Stimulated activated CD4-positive, alpha-beta T cell treated with anti-CD3 and anti-CD28 coated beads, TNF-alpha, amount 100 ng/mL, for 48 hours (primary cell): Measurements from ENCODE around the gene KRT82.

Source experiments
- DNase-seq, 3 donors: peaks; one replicate each; pipeline ENCODE4 v3.0.0-alpha.2; 2020; ENCODE audit warnings: low read depth in 3 of 3

Gene KRT82

DNA sequence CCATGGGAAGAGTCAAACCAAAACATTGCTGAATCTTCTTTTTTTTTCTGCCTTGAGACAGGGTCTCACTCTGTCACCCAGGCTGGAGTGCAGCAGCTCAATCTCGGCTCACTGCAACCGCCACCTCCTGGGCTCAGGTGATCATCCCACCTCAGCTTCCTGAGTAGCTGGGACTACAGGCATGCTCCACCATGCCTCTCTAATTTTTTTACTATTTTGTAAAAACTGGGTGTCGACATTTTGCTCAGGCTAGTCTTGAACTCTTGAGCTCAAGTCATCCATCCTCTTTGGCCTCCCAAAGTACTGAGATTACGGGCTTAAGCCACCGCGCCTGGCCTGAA is 29.5 kb upstream of the KRT82 start:
- DNase-seq = no peak

DNA sequence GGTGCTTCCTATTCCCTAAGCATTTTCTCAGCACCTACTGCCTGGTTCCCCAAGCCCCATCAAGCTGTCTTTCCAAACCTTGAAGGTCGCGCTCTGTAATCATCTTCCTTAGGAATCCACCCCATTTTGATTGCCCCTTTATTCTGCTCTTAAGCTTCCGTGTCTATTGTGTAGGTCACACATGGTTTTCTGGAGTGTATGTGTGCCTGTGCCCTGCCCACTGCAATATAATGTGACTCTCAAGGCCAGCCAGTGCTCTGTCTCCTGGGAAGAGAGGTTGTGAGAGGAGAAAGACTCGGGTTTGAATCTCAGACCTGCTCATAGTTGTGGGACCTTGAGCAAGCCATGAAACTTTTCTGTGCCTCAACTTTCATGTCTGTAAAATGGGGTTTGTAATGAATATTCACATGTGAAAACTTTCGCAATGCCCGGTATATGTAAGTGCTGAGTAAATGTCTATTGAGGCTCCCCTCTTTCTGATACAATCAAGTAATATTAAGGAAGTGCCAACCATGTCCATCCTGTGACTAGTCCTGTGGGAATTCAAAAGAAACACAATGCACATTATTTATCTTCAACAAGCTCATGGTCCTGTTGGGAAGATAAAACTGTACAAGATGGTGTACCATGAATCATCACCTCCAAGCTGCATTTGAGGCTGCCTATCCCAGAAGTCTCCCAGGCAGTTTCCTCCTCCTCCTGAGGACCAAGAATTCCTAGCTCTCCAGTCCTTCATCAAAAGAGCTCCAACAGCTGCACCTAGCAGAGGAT is 28.8 kb upstream of the KRT82 start:
- no peak for DNase-seq

- no peak for DNase-seq
These were observed 28.1 kb upstream of the KRT82 start, which contains the start of gene KRT75 for GRCh38 chr12:52434081-52434733. TSS of gene KRT75 (minus strand) at chr12:52434371. CDS start at chr12:52434304, 67 bp downstream.

DNA sequence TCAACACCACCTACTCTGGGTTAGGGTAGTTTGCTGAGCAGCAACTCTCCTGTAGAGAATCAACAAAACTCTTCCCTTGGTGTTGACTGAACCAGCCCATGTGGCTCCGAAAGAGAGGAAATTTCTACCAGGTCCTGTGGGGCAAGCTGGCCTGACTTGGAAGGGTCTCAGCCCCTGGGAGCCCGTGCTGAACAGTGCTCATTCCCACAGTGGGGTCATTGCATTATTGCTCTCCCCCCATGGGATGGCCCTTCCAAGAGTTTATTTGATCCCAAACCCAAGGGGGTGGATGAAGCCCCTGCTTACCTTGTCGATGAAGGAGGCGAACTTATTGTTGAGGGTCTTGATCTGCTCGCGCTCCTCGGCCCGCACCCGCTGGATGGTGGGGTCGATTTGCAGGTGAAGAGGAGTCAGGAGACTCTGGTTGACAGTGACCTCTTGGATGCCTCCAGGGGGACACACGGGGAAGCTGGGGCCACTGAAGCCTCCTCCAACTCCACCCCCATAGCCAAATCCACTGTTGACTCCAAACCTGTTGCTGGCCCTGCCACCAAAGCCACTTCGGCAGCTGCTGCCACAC is 27.5 kb upstream of the KRT82 start:
- no peak for DNase-seq

DNA sequence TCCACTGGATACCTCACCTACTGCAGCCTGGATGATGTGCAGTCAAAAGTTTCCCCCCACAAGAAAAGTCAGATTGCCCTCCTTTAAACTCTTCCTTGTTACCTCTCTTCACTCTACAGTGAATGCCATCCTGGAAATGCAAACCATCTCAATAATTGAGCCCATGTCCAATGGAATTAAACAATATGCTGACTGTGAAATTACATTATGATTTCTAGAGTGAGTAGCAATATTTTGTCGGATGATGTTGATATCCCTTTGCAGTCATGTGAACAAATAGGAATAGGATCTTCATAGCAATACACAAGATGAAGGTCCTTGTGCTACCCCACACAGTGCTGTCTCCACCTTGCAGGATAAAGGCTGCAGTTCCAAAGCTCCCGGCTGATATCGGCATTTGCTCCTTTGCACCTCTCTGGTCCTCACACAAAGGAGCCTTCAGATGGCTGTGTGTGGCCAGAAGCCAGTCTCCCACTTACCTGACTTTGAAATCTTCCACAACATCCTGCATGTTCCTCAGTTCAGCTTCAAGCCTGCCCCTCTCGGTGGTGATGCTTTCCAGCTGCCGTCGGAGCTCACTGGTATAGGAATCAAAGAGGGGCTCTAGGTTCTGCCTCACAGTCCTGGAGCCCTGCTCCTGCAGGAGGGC is 26.5 kb upstream of the KRT82 start:
- DNase-seq = no peak

GRCh38 chr12:52428121-52428520 is 22.0 kb upstream of the KRT82 start:
- DNase-seq = no peak

- no peak for DNase-seq
These were observed 20.9 kb upstream of the KRT82 start for GRCh38 chr12:52427083-52427482.

GRCh38 chr12:52426034-52426433 is 19.9 kb upstream of the KRT82 start:
- DNase-seq = no peak

- no peak for DNase-seq
These were observed 19.3 kb upstream of the KRT82 start for GRCh38 chr12:52425466-52425865.

GRCh38 chr12:52423661-52424500 is 17.7 kb upstream of the KRT82 start:
- no peak for DNase-seq

GRCh38 chr12:52423035-52423434 is 16.9 kb upstream of the KRT82 start:
- no peak for DNase-seq

- no peak for DNase-seq
These were observed 13.5 kb upstream of the KRT82 start for GRCh38 chr12:52419656-52420055.

GRCh38 chr12:52418576-52419110 is 12.5 kb upstream of the KRT82 start:
- DNase-seq = no peak

- no peak for DNase-seq
These were observed 11.6 kb upstream of the KRT82 start for GRCh38 chr12:52417740-52418139.

DNA sequence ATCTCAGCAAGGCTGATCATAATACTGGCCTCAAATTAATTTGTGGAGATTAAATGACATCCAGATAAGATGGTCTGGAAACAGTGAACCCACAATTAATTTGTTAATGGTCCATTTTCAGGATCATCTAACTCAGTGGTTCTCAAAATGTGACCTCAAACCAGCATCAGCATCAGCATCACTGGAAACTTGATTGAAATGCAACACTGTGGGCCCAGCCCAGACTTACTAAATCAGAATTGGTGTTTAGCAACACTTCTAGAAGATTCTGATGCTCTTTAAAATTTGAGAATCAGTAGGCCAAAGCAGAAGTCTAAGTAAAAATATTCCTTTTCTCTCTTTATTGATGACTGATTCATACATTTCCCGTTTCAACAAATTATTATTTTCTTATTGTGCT is 10.7 kb upstream of the KRT82 start:
- DNase-seq = no peak

- no peak for DNase-seq
These were observed 10.0 kb upstream of the KRT82 start for GRCh38 chr12:52415870-52416750.

DNA sequence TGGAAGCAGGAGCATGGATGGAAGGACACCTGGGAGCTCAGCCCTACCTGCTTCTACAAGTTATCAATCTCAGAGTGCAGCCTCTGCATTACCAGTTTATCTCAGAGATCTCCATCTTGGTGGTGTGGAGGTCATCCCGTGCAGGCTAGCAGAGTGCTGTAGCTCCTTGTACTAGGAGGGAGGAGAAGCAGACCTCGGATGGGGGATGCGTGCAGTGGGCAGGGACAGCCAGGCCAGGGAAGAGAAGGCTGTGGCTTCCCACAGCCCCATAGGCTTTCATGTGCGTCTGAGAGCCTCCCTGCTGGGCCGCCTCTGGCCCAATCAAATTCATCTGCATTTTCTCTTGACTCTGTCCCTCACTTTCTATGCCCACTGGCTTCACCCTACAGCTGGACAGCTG is 8.8 kb upstream of the KRT82 start:
- no peak for DNase-seq

DNA sequence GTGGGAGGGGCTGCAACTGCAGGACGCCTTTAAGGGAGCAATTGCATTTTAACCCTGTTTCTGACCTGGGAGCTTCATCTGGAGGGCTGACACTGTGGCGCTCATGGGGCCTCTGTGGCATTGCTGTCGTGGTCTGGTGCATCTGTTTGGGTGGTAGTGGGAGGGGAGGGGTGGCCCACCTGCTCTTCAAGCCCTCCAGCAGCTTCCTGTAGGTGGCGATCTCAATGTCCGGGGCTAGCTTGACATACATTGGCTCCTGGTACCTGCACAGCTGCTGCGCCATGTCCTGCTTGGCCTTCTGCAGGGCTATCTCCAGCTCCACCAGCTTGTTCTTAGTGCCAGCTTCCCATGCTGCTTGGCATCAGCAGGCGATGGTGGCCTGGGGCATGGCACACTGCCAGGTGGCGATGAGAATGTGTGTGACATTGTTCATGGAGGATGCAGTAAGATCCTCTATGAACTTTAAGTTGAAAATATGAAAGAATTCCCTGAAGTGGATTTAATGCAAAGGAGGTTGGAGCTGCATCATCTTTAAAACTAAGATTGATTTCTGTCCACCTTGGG is 7.7 kb upstream of the KRT82 start:
- DNase-seq = no peak

DNA sequence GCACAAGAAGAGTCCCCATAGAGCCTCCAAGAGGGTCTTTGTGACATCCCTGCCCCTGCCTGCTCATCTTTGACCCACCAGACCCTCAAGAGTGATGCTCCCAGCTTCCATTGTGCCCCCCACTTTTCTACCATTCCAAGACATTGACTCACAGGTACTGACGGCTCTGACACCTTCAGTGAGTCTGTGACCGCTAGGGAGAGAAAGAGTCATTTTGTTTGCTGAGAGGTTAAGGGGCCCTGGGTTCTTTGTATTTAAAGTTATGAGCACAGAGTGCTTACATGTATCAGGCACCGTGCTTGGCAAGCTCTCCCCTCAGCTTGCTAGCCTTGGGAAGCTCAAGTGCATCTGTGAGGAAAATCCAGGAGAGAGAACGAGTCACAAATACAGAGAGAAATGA is 7.1 kb upstream of the KRT82 start:
- no peak for DNase-seq

- DNase-seq = no peak
These were observed 5.7 kb upstream of the KRT82 start for GRCh38 chr12:52411815-52412214.
